IMR-90 (cell line): ENCODE measurements around the gene TXK. TPM values are rescaled to one million over a fixed set of nuclear protein-coding genes. Genes with fewer than 3 reads are reported as not detected.

Source experiments
- ATAC-seq: fragments of 200-7000 bp; cut with Tn5 transposase; 2 replicates; pipeline ENCODE4 v1.9.1; 2020; ENCODE audit warnings: low read depth, mild to moderate bottlenecking, moderate library complexity
- BruUV-seq: library from RNA; stranded (reverse); fragments of 400-500 nt; replicated peaks from 2 replicates; lab custom pipeline; 2021; lab: Mats Ljungman, UMichigan
- CTCF ChIA-PET: fragments of 300-600 bp; formaldehyde crosslinking; extraction: SDS; loops from one replicate; lab custom pipeline; 2021; ENCODE audit warnings: antibody characterized with exemption; lab: Yijun Ruan, JAX
- POLR2A ChIA-PET: fragments of 300-600 bp; sonication (Branson Sonifier 250); formaldehyde crosslinking; loops from one replicate; lab custom pipeline; 2022; ENCODE audit warnings: antibody characterized with exemption; ENCODE audit not compliant: unreplicated experiment; lab: Charles Lee
- DNase-seq: peaks from one replicate; pipeline ENCODE4 v3.0.0; 2013
- H2AFZ ChIP-seq: replicated peaks from 2 replicates; pipeline ENCODE3; 2013; ENCODE audit warnings: low read length, mild to moderate bottlenecking; ENCODE audit not compliant: poor library complexity
- H2AK5ac ChIP-seq: 2 replicates; pipeline ENCODE4 v1.6.1; 2013; ENCODE audit warnings: low read depth, low read length, inconsistent platforms
- H2AK9ac ChIP-seq: replicated peaks from 2 replicates; pipeline ENCODE3; 2013; ENCODE audit warnings: mild to moderate bottlenecking, low read depth, low read length, moderate library complexity; ENCODE audit not compliant: poor library complexity
- H2BK120ac ChIP-seq: 2 replicates; pipeline ENCODE4 v1.6.1; 2013; ENCODE audit warnings: low read depth, low read length, inconsistent platforms
- H2BK15ac ChIP-seq: 3 replicates; pipeline ENCODE4 v1.6.1; 2013; ENCODE audit warnings: low read depth, low read length, inconsistent platforms
- H2BK20ac ChIP-seq: 2 replicates; pipeline ENCODE4 v1.6.1; 2013; ENCODE audit warnings: low read depth, mild to moderate bottlenecking, inconsistent platforms, low read length, moderate library complexity
- H2BK5ac ChIP-seq: 2 replicates; pipeline ENCODE4 v1.6.1; 2013; ENCODE audit warnings: mild to moderate bottlenecking, low read depth, low read length, inconsistent platforms; ENCODE audit not compliant: poor library complexity, severe bottlenecking
- H3K14ac ChIP-seq: replicated peaks from 2 replicates; pipeline ENCODE4 v1.6.1; 2013; ENCODE audit warnings: low read depth, low read length, inconsistent platforms
- H3K18ac ChIP-seq: 2 replicates; pipeline ENCODE4 v1.6.1; 2013; ENCODE audit warnings: low read depth, low read length, control low read depth
- H3K23ac ChIP-seq: 2 replicates; pipeline ENCODE4 v1.6.1; 2013; ENCODE audit warnings: low read depth, low read length, inconsistent platforms
- H3K27ac ChIP-seq: 2 replicates; pipeline ENCODE4 v1.5.1; 2013; ENCODE audit warnings: mild to moderate bottlenecking, control low read depth, low read length; ENCODE audit not compliant: insufficient read depth
- H3K27me3 ChIP-seq: 2 replicates; pipeline ENCODE4 v1.6.1; 2013; ENCODE audit warnings: low read length; ENCODE audit not compliant: control insufficient read depth, insufficient read depth
- H3K36me3 ChIP-seq: 2 replicates; pipeline ENCODE4 v1.6.1; 2013; ENCODE audit warnings: low read length, mixed read lengths; ENCODE audit not compliant: control insufficient read depth, insufficient read depth
- H3K4ac ChIP-seq: 2 replicates; pipeline ENCODE4 v1.6.1; 2013; ENCODE audit warnings: low read depth, low read length, inconsistent platforms
- H3K4me1 ChIP-seq: 2 replicates; pipeline ENCODE4 v1.6.1; 2013; ENCODE audit warnings: low read length, mixed read lengths; ENCODE audit not compliant: control insufficient read depth, insufficient read depth
- H3K4me2 ChIP-seq: 2 replicates; pipeline ENCODE4 v1.6.1; 2013; ENCODE audit warnings: low read depth, mild to moderate bottlenecking, control low read depth, low read length, moderate library complexity
- H3K4me3 ChIP-seq: 2 replicates; pipeline ENCODE4 v1.5.1; 2013; ENCODE audit warnings: low read depth, mild to moderate bottlenecking, control low read depth, low read length, moderate library complexity; ENCODE audit not compliant: insufficient read depth
- H3K56ac ChIP-seq: 2 replicates; pipeline ENCODE4 v1.6.1; 2013; ENCODE audit warnings: low read length, inconsistent platforms; ENCODE audit not compliant: insufficient read depth; ENCODE audit errors: extremely low read depth
- H3K79me1 ChIP-seq, 2 experiments: 2 replicates each; pipeline ENCODE4 v1.6.1; 2013; ENCODE audit warnings: low read length in 2 of 2, inconsistent platforms in 1 of 2, low read depth in 1 of 2
- H3K9ac ChIP-seq: 2 replicates; pipeline ENCODE4 v1.6.1; 2013; ENCODE audit warnings: low read depth, low read length, control low read depth
- H3K9me1 ChIP-seq: 2 replicates; pipeline ENCODE4 v1.6.1; 2013; ENCODE audit warnings: low read length, inconsistent platforms; ENCODE audit not compliant: insufficient read depth
- H3K9me3 ChIP-seq: 2 replicates; pipeline ENCODE4 v1.6.1; 2013; ENCODE audit warnings: low read length; ENCODE audit not compliant: control insufficient read depth, insufficient read depth
- H4K20me1 ChIP-seq: 2 replicates; pipeline ENCODE4 v1.6.1; 2013; ENCODE audit warnings: low read length, inconsistent platforms; ENCODE audit not compliant: insufficient read depth
- H4K5ac ChIP-seq: 2 replicates; pipeline ENCODE4 v1.6.1; 2013; ENCODE audit warnings: mild to moderate bottlenecking, low read depth, low read length, control low read depth
- H4K8ac ChIP-seq, 2 experiments: 2 replicates each; pipeline ENCODE4 v1.6.1; 2013; ENCODE audit warnings: low read depth in 2 of 2, low read length in 2 of 2, control low read depth in 1 of 2, inconsistent platforms in 1 of 2
- H4K91ac ChIP-seq: 2 replicates; pipeline ENCODE4 v1.6.1; 2013; ENCODE audit warnings: low read depth, low read length, inconsistent platforms; ENCODE audit not compliant: insufficient read depth
- CTCF ChIP-seq: conservative IDR thresholded peaks from 2 replicates; pipeline ENCODE4 v1.5.1; 2012; ENCODE audit warnings: mild to moderate bottlenecking, low read depth, low read length, improper control_type of control experiment
- ELK1 ChIP-seq: fragments of 150-350 bp; IDR thresholded peaks from 2 replicates; pipeline ENCODE4 v1.6.1; 2016; ENCODE audit warnings: low read depth, mild to moderate bottlenecking, low read length, moderate library complexity, borderline replicate concordance
- RAD21 ChIP-seq: IDR thresholded peaks from 2 replicates; pipeline ENCODE4 v1.6.1; 2012; ENCODE audit warnings: low read length, improper control_type of control experiment
- RCOR1 ChIP-seq: IDR thresholded peaks from 2 replicates; pipeline ENCODE4 v1.6.1; 2012; ENCODE audit warnings: mild to moderate bottlenecking, low read length, improper control_type of control experiment; ENCODE audit not compliant: insufficient replicate concordance
- RFX5 ChIP-seq: IDR thresholded peaks from 2 replicates; pipeline ENCODE4 v1.8.0; 2012; ENCODE audit warnings: low read depth, mild to moderate bottlenecking, low read length, moderate library complexity
- SMC3 ChIP-seq: fragments of 150-350 bp; IDR thresholded peaks from 2 replicates; pipeline ENCODE4 v1.6.1; 2016; ENCODE audit warnings: low read depth, mild to moderate bottlenecking, antibody characterized with exemption, low read length, moderate library complexity
- WGBS, 2 experiments: methylation state at CpG; one replicate each; pipeline versions ENCODE4 v1.1.5 to v1.1.7; 2013; ENCODE audit warnings: missing lambda C conversion rate in 2 of 2; ENCODE audit not compliant: insufficient read length in 1 of 2; ENCODE audit errors: extremely low coverage in 2 of 2; 5-methylcytosine and 5-hydroxymethylcytosine counted together
- dilution Hi-C: fragments of 300-500 bp; cut with HindIII; formaldehyde crosslinking; loops from one replicate; pipeline ENCODE4 v1.14.3; 2018; ENCODE audit warnings: low sequenced_read_pairs; ENCODE audit not compliant: unreplicated experiment
- in situ Hi-C: fragments of 300-500 bp; cut with MboI; formaldehyde crosslinking; loops from 3 replicates; pipeline ENCODE4 v1.14.3; 2019; ENCODE audit warnings: low sequenced_read_pairs, inconsistent platforms, mixed read lengths
- intact Hi-C: fragments of 100-400 bp; cut with micrococcal nuclease; formaldehyde crosslinking; loops from 2 replicates; pipeline ENCODE4 v1.10.0; 2022
- polyA plus RNA-seq, 3 experiments: library from polyadenylated mRNA; depleted of rRNA; stranded (reverse); fragments of >200 nt; gene quantifications; 2 replicates each; pipeline ENCODE4 v1.2.3, GENCODE V29; 2012; ENCODE audit warnings: low replicate concordance in 1 of 3
- total RNA-seq: library from RNA; depleted of rRNA; stranded (reverse); fragments of >200 nt; gene quantifications from 2 replicates; pipeline ENCODE4 v1.2.3, GENCODE V29; 2012

The TXK gene
- total and polyA plus RNA-seq, 2 of the 4 experiments (the other 2 are of a cell fraction): not detected

- DNase-seq (no peak), ATAC-seq (no peak)
- H3K56ac ChIP-seq: no peak overlapping the region
- H3K36me3 ChIP-seq: no peaks in the 10 kb centered on the region
- H4K91ac ChIP-seq: no peak overlapping the region
- no peak overlapping the region for H2BK120ac ChIP-seq
- no peak overlapping the region for H3K4me3 ChIP-seq
- H2BK5ac ChIP-seq: no peak overlapping the region
- H2BK20ac ChIP-seq: no peak overlapping the region
- dilution Hi-C loops: no loop called here
- H4K5ac ChIP-seq: no peak overlapping the region
- in situ Hi-C loops: no loop called here
- no peak overlapping the region for H3K27ac ChIP-seq
- no peak overlapping the region for H3K23ac ChIP-seq
- H3K79me1 ChIP-seq: no peaks in the 10 kb centered on the region
- BruUV-seq: no TSS peak
- ChIA-PET POLR2A (no interaction called here), CTCF (interaction anchor here (0.6 kb wide), 1 partner anchor 79 kb away, joined by 3 read pairs; no protein-coding TSS in a partner anchor)
- no peak overlapping the region for H3K4me2 ChIP-seq
- H3K27me3 ChIP-seq: peaks cover 12% of the 10 kb centered on the region
- H2AK5ac ChIP-seq: no peak overlapping the region
- H3K4ac ChIP-seq: no peak overlapping the region
- H3K9ac ChIP-seq: no peak overlapping the region
- no peak overlapping the region for H3K14ac ChIP-seq
- H3K9me3 ChIP-seq: no peaks in the 10 kb centered on the region
- TF ChIP-seq ELK1: no peak
- no peak for TF ChIP-seq RCOR1
- no peak for TF ChIP-seq RAD21
- no peak for TF ChIP-seq SMC3
- TF ChIP-seq CTCF: no peak
- no peak for TF ChIP-seq RFX5
- no peak overlapping the region for H4K8ac ChIP-seq
- H4K20me1 ChIP-seq: no peaks in the 10 kb centered on the region
- H3K4me1 ChIP-seq: no peaks in the 10 kb centered on the region
- no peaks in the 10 kb centered on the region; the same call in 1 of the 2 replicates for H3K9me1 ChIP-seq
- no peak overlapping the region for H2AK9ac ChIP-seq
- no peak overlapping the region for H2AFZ ChIP-seq
- no peak overlapping the region for H2BK15ac ChIP-seq
- no peak overlapping the region for H3K18ac ChIP-seq
- WGBS, 2 experiments: no CpG with 5 or more reads among the region's 2 CpGs
- intact Hi-C loops: loop anchor here (5.0 kb wide), 2 partner anchors 69 to 124 kb away; no protein-coding TSS in a partner anchor
These were observed 115.9 kb downstream of the TXK start for GRCh38 chr4:48018112-48018511.
